Endothelial cell of umbilical vein (primary cell): ENCODE measurements around the gene CACNA1C. TPM values are rescaled to one million over a fixed set of nuclear protein-coding genes. Genes with fewer than 3 reads are reported as not detected.

Experiments
- BruUV-seq: library from RNA; stranded (reverse); fragments of 400-500 nt; replicated peaks from 2 replicates; lab custom pipeline; 2021; lab: Mats Ljungman, UMichigan
- CTCF ChIA-PET: fragments of 300-600, 350-600 bp; sonication (Branson Sonifier 250); formaldehyde crosslinking; loops from one replicate; lab custom pipeline; 2021; ENCODE audit warnings: antibody characterized with exemption, inconsistent platforms; lab: Charles Lee
- POLR2A ChIA-PET: fragments of 300-600, 350-600 bp; sonication (Branson Sonifier 250); formaldehyde crosslinking; loops from one replicate; lab custom pipeline; 2021; ENCODE audit warnings: antibody characterized with exemption, inconsistent platforms; lab: Charles Lee
- DNase-seq: peaks from one replicate; pipeline ENCODE4 v3.0.0-alpha.2; 2011; ENCODE audit warnings: low read depth, low spot score
- FAIRE-seq: peaks from 2 replicates; lab custom pipeline; 2011; peaks lifted over from hg19 to GRCh38; lab: Jason Lieb, UNC
- H2AFZ ChIP-seq: 2 replicates; pipeline ENCODE4 v1.6.0; 2012; ENCODE audit warnings: low read depth, low read length, control low read depth, inconsistent platforms
- H3K27ac ChIP-seq: 2 replicates; pipeline ENCODE4 v1.5.1; 2011; ENCODE audit warnings: low read depth, mild to moderate bottlenecking, control low read depth, low read length, moderate library complexity; ENCODE audit not compliant: insufficient read depth
- H3K27me3 ChIP-seq, 2 experiments: 2 replicates each; pipeline versions ENCODE4 v1.6.0 to v1.6.1; 2011; ENCODE audit warnings: low read length in 2 of 2, mixed read lengths in 1 of 2; ENCODE audit not compliant: control insufficient read depth in 2 of 2, insufficient read depth in 2 of 2
- H3K36me3 ChIP-seq, 2 experiments: 2 replicates in 1 of 2; 3 replicates in 1 of 2; pipeline ENCODE4 v1.5.1; 2011; ENCODE audit warnings: low read length in 2 of 2, mild to moderate bottlenecking in 1 of 2, moderate library complexity in 1 of 2; ENCODE audit not compliant: control insufficient read depth in 2 of 2, insufficient read depth in 2 of 2; ENCODE audit errors: extremely low read depth in 1 of 2
- H3K4me1 ChIP-seq: 3 replicates; pipeline ENCODE4 v1.5.1; 2011; ENCODE audit warnings: mild to moderate bottlenecking, low read length; ENCODE audit not compliant: control insufficient read depth, insufficient read depth; ENCODE audit errors: extremely low read depth
- H3K4me2 ChIP-seq: 2 replicates; pipeline ENCODE4 v1.6.1; 2011; ENCODE audit warnings: low read length, control low read depth, mixed read lengths; ENCODE audit not compliant: insufficient read depth
- H3K4me3 ChIP-seq, 3 experiments: fragments of 200-600 bp in 1 of 3; sonication (generic), shearing (Covaris generic) in 1 of 3; replicated peaks in 1 of 3; 2 replicates each; pipeline ENCODE4 v1.5.1; 2011 to 2016; ENCODE audit warnings: control low read depth in 3 of 3, low read length in 3 of 3, mild to moderate bottlenecking in 2 of 3, inconsistent platforms in 1 of 3, low read depth in 1 of 3, moderate library complexity in 1 of 3; ENCODE audit not compliant: insufficient read depth in 1 of 3
- H3K79me2 ChIP-seq: 2 replicates; pipeline ENCODE4 v1.6.0; 2012; ENCODE audit warnings: low read length, inconsistent platforms; ENCODE audit not compliant: control insufficient read depth, insufficient read depth
- H3K9ac ChIP-seq: replicated peaks from 2 replicates; pipeline ENCODE3; 2011; ENCODE audit warnings: low read length, control low read depth; ENCODE audit not compliant: insufficient read depth; ENCODE audit errors: extremely low read depth
- H3K9me1 ChIP-seq: replicated peaks from 3 replicates; pipeline ENCODE4 v1.6.0; 2011; ENCODE audit warnings: mild to moderate bottlenecking, low read length; ENCODE audit not compliant: control insufficient read depth, insufficient read depth; ENCODE audit errors: extremely low read depth
- H3K9me3 ChIP-seq: replicated peaks from 2 replicates; pipeline ENCODE4 v1.5.1; 2012; ENCODE audit warnings: low read length, inconsistent platforms; ENCODE audit not compliant: control insufficient read depth, insufficient read depth
- H4K20me1 ChIP-seq: replicated peaks from 2 replicates; pipeline ENCODE3; 2011; ENCODE audit warnings: mild to moderate bottlenecking, low read length; ENCODE audit not compliant: control insufficient read depth, insufficient read depth; ENCODE audit errors: extremely low read depth
- CTCF ChIP-seq, 2 donors: IDR thresholded peaks; 1 replicate in 1 of 2; 2 replicates in 1 of 2; pipeline ENCODE4 v1.5.1; 2011; ENCODE audit warnings: low read length in 2 of 2, mild to moderate bottlenecking in 2 of 2, moderate library complexity in 2 of 2, control low read depth in 1 of 2, inconsistent platforms in 1 of 2, low read depth in 1 of 2; ENCODE audit not compliant: insufficient read depth in 1 of 2; ENCODE audit errors: extremely low read depth in 1 of 2
- EZH2 ChIP-seq: IDR thresholded peaks from 2 replicates; pipeline ENCODE4 v1.6.1; 2012; ENCODE audit warnings: borderline replicate concordance, low read depth, mild to moderate bottlenecking, moderate library complexity, low read length, inconsistent platforms; ENCODE audit not compliant: severe bottlenecking
- FOS ChIP-seq: IDR thresholded peaks from 2 replicates; pipeline ENCODE4 v1.6.1; 2011; ENCODE audit warnings: mild to moderate bottlenecking, low read length, moderate library complexity, borderline replicate concordance; ENCODE audit not compliant: insufficient read depth
- GATA2 ChIP-seq: IDR thresholded peaks from 2 replicates; pipeline ENCODE4 v1.7.0; 2011; ENCODE audit warnings: low read depth, mild to moderate bottlenecking, moderate library complexity, mixed read lengths, low read length; ENCODE audit not compliant: insufficient read length, insufficient read depth
- JUN ChIP-seq: IDR thresholded peaks from 2 replicates; pipeline ENCODE4 v1.6.1; 2011; ENCODE audit warnings: borderline replicate concordance, low read depth; ENCODE audit not compliant: insufficient read length, insufficient read depth
- MAX ChIP-seq: IDR thresholded peaks from 2 replicates; pipeline ENCODE4 v1.6.1; 2011; ENCODE audit not compliant: insufficient read depth, insufficient read length
- MYC ChIP-seq: IDR thresholded peaks from one replicate; pipeline ENCODE4 v1.6.1; 2011; ENCODE audit warnings: mild to moderate bottlenecking, low read depth, low read length
- POLR2A ChIP-seq: IDR thresholded peaks from 2 replicates; pipeline ENCODE4 v1.6.1; 2012; ENCODE audit warnings: low read depth, mild to moderate bottlenecking, control low read depth, low read length
- POLR2AphosphoS5 ChIP-seq: IDR thresholded peaks from 2 replicates; pipeline ENCODE4 v1.6.1; 2012; ENCODE audit warnings: low read depth, mild to moderate bottlenecking, control low read depth, low read length, moderate library complexity; ENCODE audit not compliant: insufficient read depth
- dilution Hi-C: fragments of 300-500 bp; cut with MboI; formaldehyde crosslinking; loops from one replicate; pipeline ENCODE4 v1.15.0; 2019; ENCODE audit warnings: low sequenced_read_pairs; ENCODE audit not compliant: extremely low pct_ligation_motif_present
- intact Hi-C: fragments of 100-400 bp; cut with micrococcal nuclease; formaldehyde crosslinking; loops from one replicate; pipeline ENCODE4 v1.10.0; 2022
- polyA plus RNA-seq, 4 experiments: library from polyadenylated mRNA; depleted of rRNA in 3 of 4; stranded (reverse) in 3 of 4; unstranded in 1 of 4; fragments of >200 nt; gene quantifications; 2 replicates each; pipeline versions ENCODE4 v1.2.1 to v1.2.3, GENCODE V29; 2011 to 2012; ENCODE audit warnings: missing spikeins in 1 of 4
- total RNA-seq: library from RNA; stranded (reverse); gene quantifications from 2 replicates; pipeline ENCODE4 v1.2.3, GENCODE V29; 2021

The CACNA1C gene
- total and polyA plus RNA-seq, 2 donors (not counting 3 experiments of a cell fraction or from before 2014, with no cell fraction given): not detected

- BruUV-seq: no TSS peak
- DNase-seq (no peak), FAIRE-seq (no peak)
- intact Hi-C loops: no loop called here
- no peak overlapping the region for H2AFZ ChIP-seq
- CTCF ChIA-PET: no interaction called here
- H3K79me2 ChIP-seq: no peaks in the 10 kb centered on the region
- no peak overlapping the region for H3K4me3 ChIP-seq
- no peaks in the 10 kb centered on the region for H3K36me3 ChIP-seq
- no peaks in the 10 kb centered on the region for H3K4me1 ChIP-seq
- no peak overlapping the region for H3K27ac ChIP-seq
- dilution Hi-C loops: no loop called here
- no peak overlapping the region for H3K9ac ChIP-seq
- no peaks in the 10 kb centered on the region for H3K9me1 ChIP-seq
- TF ChIP-seq POLR2A: no peak
- no peak for TF ChIP-seq MYC
- TF ChIP-seq MAX: no peak
- no peak for TF ChIP-seq GATA2
- no peak for TF ChIP-seq JUN
- TF ChIP-seq POLR2AphosphoS5: no peak
- no peak for TF ChIP-seq FOS
- TF ChIP-seq CTCF (IDR thresholded peaks at IDR 0.05; ENCODE audit: extremely low read depth in 1 of 2, insufficient read depth in 1 of 2, low read depth in 1 of 2, low read length in 2 of 2): no peak
- TF ChIP-seq EZH2: no peak
- H3K9me3 ChIP-seq: no peaks in the 10 kb centered on the region
- POLR2A ChIA-PET: no interaction called here
- no peaks in the 10 kb centered on the region for H4K20me1 ChIP-seq
- H3K4me2 ChIP-seq: no peak overlapping the region
- H3K27me3 ChIP-seq: no peaks in the 10 kb centered on the region
Observed at GRCh38 chr12:2154521-2154920, 101.7 kb downstream of the CACNA1C start.
